Stimulated activated CD4-positive, alpha-beta T cell treated with anti-CD3 and anti-CD28 coated beads, Interleukin-15, amount 100 ng/mL, for 1 hour (primary cell): ENCODE measurements around the gene AGPAT1.
"Not testable (repeated sequence)": the region's sequence is repeated elsewhere in the genome, so short reads cannot be mapped to it uniquely, and the experiment has no call there.

ENCODE experiments used
- DNase-seq, 2 donors: peaks; one replicate each; pipeline ENCODE4 v3.0.0-alpha.2; 2020; ENCODE audit warnings: low read depth in 1 of 2, low spot score in 1 of 2

AGPAT1 gene

GRCh38 chr6:32200711-32201475 is 25.0 kb upstream of the AGPAT1 start:
- DNase-seq = no peak

GRCh38 chr6:32198866-32199265 is 23.0 kb upstream of the AGPAT1 start:
- DNase-seq = no peak

GRCh38 chr6:32198345-32198696 is 22.4 kb upstream of the AGPAT1 start:
- DNase-seq = no peak

GRCh38 chr6:32196682-32197616 is 21.1 kb upstream of the AGPAT1 start:
- no peak for DNase-seq

GRCh38 chr6:32195902-32196681 is 20.2 kb upstream of the AGPAT1 start:
- DNase-seq = peak in 1 of 2 donors; percentile 24

- peak; percentile 100 for DNase-seq
Measured at GRCh38 chr6:32195652-32195901, 19.7 kb upstream of the AGPAT1 start.

- DNase-seq = no peak
Measured at GRCh38 chr6:32194825-32195651, 19.2 kb upstream of the AGPAT1 start.

- no peak for DNase-seq
Measured at GRCh38 chr6:32194388-32194787, 18.5 kb upstream of the AGPAT1 start.

GRCh38 chr6:32193096-32193495 is 17.2 kb upstream of the AGPAT1 start:
- DNase-seq = not testable (repeated sequence)

GRCh38 chr6:32192608-32193039 is 16.7 kb upstream of the AGPAT1 start, which contains the start of gene GPSM3:
Gene GPSM3 (minus strand): TSS chr6:32192643. CDS start chr6:32192513, 130 bp downstream.
- DNase-seq = no peak

- no peak for DNase-seq
Measured at GRCh38 chr6:32191696-32192607, 16.1 kb upstream of the AGPAT1 start.

- DNase-seq = no peak
Measured at GRCh38 chr6:32190911-32191677, 15.2 kb upstream of the AGPAT1 start.

GRCh38 chr6:32190054-32190851 is 14.4 kb upstream of the AGPAT1 start, which contains the start of gene PBX2:
Gene PBX2 (minus strand): TSS chr6:32190202. CDS start chr6:32189915, 287 bp downstream.
- DNase-seq = peak; percentile 66 to 69

GRCh38 chr6:32189742-32190053 is 13.8 kb upstream of the AGPAT1 start:
- no peak for DNase-seq

GRCh38 chr6:32189069-32189741 is 13.3 kb upstream of the AGPAT1 start:
- no peak for DNase-seq

- DNase-seq = no peak
Measured at GRCh38 chr6:32188381-32189068, 12.6 kb upstream of the AGPAT1 start.
